G401.6 (cell line): ENCODE data around the gene ATRNL1.

Experiments used
- FAIRE-seq: peaks from 2 replicates; lab custom pipeline; 2012; peaks lifted over from hg19 to GRCh38; lab: Jason Lieb, UNC

ATRNL1 gene, protein sequence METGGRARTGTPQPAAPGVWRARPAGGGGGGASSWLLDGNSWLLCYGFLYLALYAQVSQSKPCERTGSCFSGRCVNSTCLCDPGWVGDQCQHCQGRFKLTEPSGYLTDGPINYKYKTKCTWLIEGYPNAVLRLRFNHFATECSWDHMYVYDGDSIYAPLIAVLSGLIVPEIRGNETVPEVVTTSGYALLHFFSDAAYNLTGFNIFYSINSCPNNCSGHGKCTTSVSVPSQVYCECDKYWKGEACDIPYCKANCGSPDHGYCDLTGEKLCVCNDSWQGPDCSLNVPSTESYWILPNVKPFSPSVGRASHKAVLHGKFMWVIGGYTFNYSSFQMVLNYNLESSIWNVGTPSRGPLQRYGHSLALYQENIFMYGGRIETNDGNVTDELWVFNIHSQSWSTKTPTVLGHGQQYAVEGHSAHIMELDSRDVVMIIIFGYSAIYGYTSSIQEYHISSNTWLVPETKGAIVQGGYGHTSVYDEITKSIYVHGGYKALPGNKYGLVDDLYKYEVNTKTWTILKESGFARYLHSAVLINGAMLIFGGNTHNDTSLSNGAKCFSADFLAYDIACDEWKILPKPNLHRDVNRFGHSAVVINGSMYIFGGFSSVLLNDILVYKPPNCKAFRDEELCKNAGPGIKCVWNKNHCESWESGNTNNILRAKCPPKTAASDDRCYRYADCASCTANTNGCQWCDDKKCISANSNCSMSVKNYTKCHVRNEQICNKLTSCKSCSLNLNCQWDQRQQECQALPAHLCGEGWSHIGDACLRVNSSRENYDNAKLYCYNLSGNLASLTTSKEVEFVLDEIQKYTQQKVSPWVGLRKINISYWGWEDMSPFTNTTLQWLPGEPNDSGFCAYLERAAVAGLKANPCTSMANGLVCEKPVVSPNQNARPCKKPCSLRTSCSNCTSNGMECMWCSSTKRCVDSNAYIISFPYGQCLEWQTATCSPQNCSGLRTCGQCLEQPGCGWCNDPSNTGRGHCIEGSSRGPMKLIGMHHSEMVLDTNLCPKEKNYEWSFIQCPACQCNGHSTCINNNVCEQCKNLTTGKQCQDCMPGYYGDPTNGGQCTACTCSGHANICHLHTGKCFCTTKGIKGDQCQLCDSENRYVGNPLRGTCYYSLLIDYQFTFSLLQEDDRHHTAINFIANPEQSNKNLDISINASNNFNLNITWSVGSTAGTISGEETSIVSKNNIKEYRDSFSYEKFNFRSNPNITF (N-terminal part only)

GRCh38 chr10:115093286-115093775 lies at the start of gene ATRNL1:
ATRNL1 (plus strand) TSS chr10:115093365; CDS start chr10:115093751, 386 bp downstream.
- FAIRE-seq, result no peak

DNA sequence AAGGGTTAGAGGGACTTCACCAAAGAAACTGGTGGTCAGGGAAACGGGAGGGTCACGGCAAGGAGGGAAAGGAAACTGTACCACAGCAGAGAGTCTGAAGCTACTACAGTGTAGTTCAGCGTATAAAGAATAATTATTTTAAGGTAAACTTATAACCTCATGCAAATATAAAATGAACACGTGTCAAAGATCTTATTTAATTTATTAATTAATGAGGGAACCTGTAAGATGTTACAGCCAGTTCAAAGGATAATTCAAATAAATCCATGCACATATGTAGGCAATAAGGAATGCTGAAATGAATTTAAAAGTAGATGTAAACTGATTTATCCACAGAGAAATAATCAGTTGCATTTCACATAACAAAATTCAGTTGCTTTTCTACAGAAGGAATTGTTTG lies 49.4 kb upstream of the ATRNL1 start:
- FAIRE-seq, result no peak

GRCh38 chr10:115044891-115045290 lies 48.3 kb upstream of the ATRNL1 start:
- FAIRE-seq, result no peak

DNA sequence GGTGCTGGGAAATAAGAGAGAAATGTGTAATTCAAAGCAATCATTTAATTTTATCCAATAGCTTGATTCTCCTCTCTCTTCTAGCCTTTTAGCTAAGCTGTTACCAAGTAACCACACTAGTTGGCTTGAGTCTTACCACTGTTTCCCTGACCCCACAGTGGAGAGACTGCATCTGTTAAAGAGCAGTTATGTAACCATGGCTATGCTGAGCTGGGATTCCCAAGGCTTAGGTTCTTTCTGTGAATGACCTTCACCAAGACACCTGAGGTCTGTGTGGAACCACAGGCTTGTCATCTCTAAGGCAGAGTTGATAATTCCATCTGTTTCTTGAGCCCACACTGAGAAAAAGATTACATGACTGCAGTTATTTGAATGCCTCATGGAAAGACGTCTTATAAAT lies 47.7 kb upstream of the ATRNL1 start:
- no peak for FAIRE-seq

DNA sequence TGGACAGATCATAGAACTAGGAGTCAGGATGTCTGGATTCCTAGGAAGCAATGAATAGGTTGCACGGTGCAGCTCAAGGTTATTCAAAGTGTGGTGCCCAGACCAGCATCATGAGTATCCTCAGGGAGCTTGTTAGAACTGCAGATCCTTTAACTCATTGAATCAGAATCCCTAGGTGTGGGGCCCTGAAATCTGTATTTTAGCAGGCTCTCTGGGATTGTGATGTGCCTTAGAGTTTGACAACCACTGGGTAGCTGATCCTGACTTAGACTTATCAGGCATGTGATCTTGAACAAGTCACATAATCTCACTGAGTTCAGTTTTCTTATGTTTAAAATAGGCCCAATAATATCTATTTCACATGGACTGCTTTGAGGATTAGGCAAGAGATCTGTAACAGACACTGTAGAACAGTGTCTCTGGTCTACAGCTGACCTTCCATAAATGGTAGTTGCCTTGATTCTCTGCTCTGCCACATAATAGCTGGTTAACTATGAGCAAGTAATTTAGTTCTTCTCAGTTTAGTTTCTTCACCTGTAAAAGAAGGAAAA lies 46.4 kb upstream of the ATRNL1 start:
- no peak for FAIRE-seq

GRCh38 chr10:115047705-115048104 lies 45.5 kb upstream of the ATRNL1 start:
- FAIRE-seq, result no peak

DNA sequence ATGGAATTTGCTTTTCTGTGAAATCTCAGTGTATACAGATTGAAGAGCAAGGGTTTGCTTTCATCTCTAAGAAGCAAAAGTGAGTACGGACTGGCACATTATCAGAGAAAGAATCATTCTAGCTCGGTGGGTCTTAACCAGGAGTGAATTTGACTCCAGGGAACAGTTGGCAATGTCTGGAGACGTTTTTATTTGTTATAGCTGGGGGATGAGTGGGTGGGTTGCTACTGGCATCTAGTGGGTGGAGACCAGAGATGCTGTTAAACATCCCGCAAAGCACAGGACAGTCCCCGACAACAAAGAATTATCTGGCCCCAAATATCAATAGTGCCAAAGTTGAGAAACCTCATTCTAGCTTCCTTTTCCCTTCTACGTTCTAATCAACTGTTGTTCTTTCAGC lies 43.8 kb upstream of the ATRNL1 start:
- FAIRE-seq, result no peak

DNA sequence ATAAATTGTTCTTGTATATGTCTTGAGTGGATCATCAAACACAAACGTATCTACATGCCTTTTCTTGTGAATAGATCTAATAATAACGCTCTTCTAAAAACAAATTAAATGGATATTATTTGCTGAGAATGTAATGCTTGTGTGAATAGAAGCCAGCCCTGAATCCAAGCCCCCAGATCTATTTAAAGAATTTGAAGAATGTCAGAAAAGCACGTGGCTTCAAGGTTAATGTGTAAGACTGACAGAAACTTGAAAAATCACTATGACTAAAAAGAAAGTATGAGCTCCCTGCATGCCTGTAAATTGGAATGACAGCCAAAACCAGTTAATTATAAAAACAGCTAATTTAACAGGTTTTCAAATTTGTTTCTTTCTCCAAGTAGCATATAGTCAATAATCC lies 43.2 kb upstream of the ATRNL1 start:
- no peak for FAIRE-seq

DNA sequence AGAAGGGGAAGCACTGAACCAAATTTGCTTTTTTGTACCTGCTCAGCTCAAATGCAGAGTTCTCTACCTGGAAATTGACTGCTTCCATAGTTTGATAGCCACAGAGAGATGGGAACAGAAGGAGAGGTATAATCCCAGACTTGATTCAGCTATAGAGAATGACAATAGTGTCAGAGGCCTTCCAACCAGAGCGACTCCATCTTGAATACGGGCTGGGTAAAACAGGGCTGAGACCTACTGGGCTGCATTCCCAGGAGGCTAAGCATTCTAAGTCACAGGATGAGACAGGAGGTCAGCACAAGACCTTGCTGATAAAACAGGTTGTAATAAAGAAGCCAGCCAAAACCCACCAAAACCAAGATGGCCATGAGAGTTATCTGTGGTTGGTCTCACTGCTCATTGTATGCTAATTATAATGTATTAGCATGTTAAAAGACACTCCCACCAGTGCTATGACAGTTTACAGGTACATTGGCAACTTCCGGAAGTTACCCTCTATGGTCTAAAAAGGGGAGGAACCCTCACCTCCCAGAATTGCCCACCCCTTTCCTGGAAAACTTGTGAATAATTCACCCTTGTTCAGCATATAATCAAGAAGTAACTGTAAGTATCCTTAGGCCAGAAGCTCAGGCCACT lies 42.7 kb upstream of the ATRNL1 start:
- FAIRE-seq, result no peak

DNA sequence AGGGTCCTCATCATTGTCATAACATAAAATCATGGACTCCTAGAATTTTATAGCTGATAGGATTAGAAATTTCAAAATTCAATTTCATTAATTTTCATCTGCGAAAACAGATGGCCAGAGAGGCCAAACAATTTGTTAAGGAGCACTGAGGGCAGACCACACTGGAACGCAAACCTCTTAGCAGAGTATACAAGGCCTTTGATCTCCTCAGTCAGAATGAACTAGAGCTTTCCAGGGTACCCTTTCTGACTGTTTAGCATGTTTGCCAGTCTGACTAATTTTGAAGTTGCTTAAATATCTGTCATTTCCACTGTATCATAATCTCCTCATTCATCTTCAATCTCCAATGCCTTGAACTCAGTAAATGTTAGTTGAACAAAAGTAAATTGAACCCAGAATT lies 41.9 kb upstream of the ATRNL1 start:
- no peak for FAIRE-seq

- FAIRE-seq, result no peak
Observed at GRCh38 chr10:115052226-115052625, 40.9 kb upstream of the ATRNL1 start.

DNA sequence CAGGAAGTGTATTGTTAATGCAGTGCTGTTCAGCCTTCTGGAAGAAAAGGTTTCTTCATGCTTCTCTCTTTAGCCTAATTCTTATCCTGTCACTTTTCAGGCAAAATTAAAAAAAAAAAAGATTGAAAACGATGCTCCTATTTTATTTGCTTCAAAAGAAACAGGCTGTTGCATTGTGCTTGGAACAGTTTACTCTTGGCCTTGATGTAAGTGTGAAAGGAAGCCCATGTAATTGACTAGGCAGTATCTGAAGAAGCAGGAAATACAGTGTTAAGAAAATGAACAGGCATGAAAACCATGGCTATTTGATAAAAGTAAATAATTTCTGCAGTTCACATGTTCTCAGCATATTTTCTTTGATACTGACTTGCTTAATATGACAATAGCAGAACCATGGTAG lies 40.4 kb upstream of the ATRNL1 start:
- FAIRE-seq, result no peak

GRCh38 chr10:115056186-115056585 lies 37.0 kb upstream of the ATRNL1 start:
- no peak for FAIRE-seq

DNA sequence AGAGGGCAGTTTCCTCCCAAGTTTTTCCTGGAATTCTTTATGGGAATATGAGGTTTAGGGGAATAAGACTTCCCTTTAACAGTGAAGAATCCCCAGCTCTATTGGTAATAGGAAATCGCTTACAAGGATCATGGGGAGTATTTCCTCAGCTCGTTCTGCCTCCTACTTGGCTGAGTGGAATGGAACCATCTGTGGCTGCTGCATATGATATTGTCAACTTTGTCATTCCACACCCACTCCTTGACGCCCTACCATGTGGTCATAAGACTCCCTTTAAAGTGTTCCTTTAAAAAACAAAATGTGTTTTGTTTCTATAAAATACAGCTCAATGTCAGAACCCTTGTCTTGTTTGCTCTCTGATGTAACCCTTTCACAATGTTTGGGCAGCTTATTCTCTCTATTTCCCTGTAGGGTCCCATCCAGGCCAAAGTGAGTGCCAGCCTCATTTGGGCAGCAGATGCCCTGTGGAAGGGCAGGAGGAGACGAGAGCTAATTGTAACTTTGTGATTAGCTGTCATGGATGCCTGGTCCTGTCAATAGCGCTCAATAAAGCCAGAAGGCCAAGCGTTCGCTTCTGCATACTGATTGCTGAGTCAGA lies 33.8 kb upstream of the ATRNL1 start:
- FAIRE-seq, result no peak

- FAIRE-seq, result no peak
Observed at GRCh38 chr10:115063701-115064658, 29.2 kb upstream of the ATRNL1 start.

DNA sequence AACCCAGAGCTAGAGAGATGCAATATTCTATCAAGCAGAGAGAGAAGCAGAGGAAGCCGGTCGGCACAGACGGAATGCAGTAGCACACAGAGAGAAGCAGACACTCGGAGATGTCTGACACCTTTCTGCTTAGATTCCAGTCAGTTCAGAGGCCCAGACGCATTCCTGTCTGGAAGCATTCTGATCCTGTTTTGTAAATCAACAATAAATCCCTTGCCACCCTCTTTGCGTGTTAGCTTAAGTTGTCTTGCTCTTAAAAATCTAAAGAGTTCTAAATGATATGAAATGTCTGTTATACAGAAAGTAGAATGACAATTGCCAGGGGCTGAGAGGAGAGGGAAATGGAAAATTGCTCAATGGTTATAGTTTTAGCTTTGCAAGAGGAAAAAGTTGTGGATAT lies 27.4 kb upstream of the ATRNL1 start:
- no peak for FAIRE-seq

DNA sequence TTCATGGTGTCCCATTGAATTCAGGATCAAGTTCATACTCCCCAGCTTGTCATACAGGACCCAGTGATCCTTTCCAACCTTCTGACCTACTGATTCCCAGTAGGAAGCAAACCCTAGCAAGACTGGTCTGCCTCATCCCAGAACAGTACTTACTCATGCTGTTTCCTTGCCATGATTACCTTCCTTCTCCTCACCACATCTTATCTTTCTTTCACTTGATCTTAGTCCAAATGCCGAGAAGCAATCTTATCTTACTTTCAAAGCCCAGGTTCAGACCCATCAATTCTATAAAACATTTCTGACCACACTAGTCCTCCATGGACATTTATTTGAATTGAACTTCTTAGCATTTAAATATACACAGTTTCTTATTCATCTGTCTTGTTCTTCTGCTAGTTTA lies 26.6 kb upstream of the ATRNL1 start:
- FAIRE-seq, result no peak

GRCh38 chr10:115073796-115074195 lies 19.4 kb upstream of the ATRNL1 start:
- FAIRE-seq, result no peak

DNA sequence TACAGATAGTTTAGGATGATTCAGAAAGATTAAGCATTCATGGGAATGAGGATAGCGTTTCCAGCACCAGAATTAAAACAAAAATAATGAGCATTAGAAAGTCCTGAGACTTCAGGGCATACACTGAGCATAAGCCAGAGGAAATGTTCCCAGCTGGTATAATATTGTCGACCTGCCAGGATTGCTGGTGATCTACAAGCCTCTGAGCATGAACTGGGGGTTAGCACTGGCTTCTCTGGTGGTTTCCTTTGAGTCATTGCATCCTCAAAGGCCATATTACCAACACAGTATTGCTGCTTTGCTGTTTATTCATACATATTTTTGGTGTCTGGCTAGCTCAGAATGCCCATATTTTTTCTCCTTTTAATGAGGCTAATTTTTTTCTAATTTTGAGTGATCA lies 10.7 kb upstream of the ATRNL1 start:
- no peak for FAIRE-seq

- FAIRE-seq, result no peak
Observed at GRCh38 chr10:115084277-115084850, 8.8 kb upstream of the ATRNL1 start.
